Right hindlimb (tissue), 1 donor: ENCODE measurements around the gene ZC3H4.

Source experiments
- DNase-seq: peaks from one replicate; pipeline ENCODE4 v3.0.0-alpha.2; 2018

ZC3H4 gene

GRCh38 chr19:47044946-47045866 is 68.4 kb downstream of the ZC3H4 start:
- DNase-seq = no peak

GRCh38 chr19:47040869-47041268 is 72.7 kb downstream of the ZC3H4 start:
- DNase-seq = no peak

- no peak for DNase-seq
Observed at GRCh38 chr19:47039239-47039874, 74.2 kb downstream of the ZC3H4 start.

DNA sequence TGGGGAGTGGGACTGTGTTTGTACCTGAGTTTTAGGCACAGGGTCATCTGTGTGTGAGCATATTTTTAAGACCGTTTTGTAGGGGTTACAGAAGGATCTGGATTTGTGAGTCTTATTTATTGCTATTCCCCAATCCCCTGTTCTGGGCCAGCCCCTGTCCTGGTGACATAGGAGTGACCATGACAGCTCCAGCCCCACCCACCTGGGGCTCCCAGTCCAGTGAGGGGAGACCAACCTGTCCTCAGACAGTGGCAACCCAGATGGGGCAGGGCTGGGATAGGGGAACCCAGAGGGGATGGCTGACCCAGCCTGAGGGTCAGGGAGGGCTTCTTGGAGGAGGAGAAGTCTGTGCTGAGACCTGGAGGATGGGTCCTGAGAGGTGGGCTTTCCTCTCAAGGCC is 75.8 kb downstream of the ZC3H4 start:
- DNase-seq = no peak

DNA sequence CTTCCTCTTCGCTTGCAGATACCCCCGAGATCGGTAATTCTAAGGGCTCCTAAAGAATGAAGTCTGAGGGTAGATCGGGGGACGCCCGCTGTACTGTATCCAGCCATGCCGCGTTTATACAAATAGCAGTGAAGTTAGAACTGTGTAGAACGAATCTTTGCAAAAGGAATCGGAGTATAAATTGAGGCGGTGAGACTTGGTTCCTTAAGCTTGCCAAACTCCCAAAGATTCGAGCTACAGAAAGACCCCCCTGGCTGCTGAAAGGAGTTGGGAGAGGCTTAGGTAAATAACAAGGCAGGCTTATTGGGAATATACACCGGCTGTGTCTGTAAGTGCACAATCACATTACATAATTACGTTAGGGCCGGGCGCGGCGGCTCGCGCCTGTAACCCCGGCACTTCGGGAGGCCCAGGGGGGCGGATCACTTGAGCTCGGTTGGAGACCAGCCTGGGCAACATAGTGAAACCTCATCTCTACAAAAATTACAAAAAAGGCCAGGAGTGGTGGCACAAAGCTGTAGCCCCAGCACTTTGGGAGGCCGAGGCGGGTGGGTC is 77.4 kb downstream of the ZC3H4 start:
- no peak for DNase-seq

- DNase-seq = peak; percentile 90
Observed at GRCh38 chr19:47035127-47036096, 78.2 kb downstream of the ZC3H4 start.

DNA sequence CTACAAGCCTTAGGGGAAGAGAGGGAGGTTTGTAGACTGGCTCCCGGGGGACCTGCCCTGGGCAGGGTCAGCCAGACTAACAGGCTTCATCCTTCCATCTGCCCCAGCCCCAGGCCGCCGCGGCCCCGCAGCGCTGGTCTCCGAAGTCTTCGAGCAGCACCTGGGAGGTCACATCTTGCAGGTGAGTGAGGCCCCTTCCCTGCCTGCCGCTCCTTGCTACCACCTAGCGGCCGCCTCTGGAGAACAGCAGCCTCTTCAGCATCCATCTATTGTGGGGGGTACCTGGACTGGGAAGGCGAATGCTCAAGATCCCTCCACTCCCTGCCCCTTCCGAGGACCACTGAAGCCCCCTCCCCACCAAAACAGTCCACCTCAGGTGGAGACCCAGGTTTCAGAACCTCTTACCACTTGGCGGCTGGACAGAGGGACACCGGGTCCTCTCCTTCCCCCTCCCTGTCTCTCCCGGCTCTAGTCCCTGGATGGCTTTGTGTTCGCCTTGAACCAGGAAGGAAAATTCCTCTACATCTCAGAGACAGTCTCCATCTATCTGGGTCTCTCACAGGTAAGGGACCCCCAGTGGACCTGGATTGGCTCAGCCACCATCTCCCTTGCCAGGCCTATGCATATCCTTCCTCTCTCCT is 81.3 kb downstream of the ZC3H4 start:
- DNase-seq = no peak

GRCh38 chr19:47028195-47028601 is 85.4 kb downstream of the ZC3H4 start:
- DNase-seq = no peak

- DNase-seq = no peak
Observed at GRCh38 chr19:47027586-47028088, 85.9 kb downstream of the ZC3H4 start.

- DNase-seq = no peak
Observed at GRCh38 chr19:47026889-47027288, 86.7 kb downstream of the ZC3H4 start.

- DNase-seq = no peak
Observed at GRCh38 chr19:47026156-47026555, 87.4 kb downstream of the ZC3H4 start.

- no peak for DNase-seq
Observed at GRCh38 chr19:47024502-47024901, 89.1 kb downstream of the ZC3H4 start.

- DNase-seq = no peak
Observed at GRCh38 chr19:47023448-47023794, 90.2 kb downstream of the ZC3H4 start.

DNA sequence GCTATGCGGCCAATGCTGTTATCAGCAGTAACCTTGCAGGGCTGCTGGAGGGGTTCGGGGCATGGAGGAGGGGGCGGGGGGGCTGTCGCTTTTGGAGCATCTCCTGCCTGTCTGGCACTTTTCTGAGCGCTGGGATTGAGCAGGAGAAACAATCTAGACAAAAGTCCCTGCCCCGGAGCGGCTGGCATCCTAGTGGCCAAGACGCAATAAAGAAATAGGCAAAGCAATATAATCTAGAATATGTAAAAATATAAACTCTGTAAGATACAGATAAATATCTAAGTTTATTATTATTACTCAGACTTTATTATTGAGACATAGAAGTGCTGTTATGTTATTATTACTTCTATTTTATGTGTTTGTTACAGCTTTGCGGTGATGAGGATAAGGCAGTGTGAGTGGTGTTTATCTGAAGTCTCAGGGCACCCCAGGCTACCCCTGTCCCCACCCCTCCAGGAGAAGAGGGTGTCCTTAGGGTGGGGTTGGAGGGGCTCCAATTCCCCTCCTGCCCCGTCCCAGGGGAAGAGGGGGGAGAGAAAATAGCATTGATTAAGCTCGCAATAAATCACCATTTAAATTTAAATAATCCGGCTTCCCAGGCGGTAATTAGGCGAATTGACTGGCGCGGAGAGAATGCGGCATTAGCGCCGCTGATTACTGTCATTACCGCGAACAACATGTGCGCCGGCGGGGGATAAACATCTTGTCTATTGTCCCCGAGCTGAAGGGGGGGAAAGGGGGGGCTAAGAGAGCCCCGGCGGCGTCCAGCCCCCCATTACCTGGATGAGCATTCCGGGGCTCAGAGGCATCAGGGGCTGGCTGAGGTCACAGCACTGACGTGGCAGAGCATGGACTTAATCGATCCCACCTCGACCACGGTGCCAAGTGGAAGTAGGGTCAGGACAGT is 90.8 kb downstream of the ZC3H4 start:
- no peak for DNase-seq

DNA sequence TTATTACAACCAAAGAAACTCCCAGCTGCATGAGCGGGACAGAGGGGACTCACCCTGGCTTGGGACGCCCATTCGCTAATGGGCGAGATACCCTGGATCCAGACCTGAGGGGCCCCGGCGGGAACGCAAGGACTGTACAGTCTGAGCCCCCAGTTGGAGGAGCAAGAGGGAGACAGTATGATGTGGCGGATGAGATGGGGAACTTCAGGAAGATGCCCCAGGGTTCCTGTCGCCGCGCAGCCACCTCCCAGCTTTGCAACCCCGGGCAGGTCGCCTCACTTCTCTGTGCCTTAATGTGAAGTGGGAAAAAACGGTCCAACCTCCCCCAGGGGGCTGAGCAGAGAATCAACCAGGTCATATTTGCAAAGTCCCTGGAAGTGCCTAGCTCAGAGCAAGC is 91.4 kb downstream of the ZC3H4 start:
- DNase-seq = no peak

- no peak for DNase-seq
Observed at GRCh38 chr19:47021536-47022139, 91.9 kb downstream of the ZC3H4 start.

GRCh38 chr19:47020992-47021496 is 92.5 kb downstream of the ZC3H4 start:
- DNase-seq = no peak

DNA sequence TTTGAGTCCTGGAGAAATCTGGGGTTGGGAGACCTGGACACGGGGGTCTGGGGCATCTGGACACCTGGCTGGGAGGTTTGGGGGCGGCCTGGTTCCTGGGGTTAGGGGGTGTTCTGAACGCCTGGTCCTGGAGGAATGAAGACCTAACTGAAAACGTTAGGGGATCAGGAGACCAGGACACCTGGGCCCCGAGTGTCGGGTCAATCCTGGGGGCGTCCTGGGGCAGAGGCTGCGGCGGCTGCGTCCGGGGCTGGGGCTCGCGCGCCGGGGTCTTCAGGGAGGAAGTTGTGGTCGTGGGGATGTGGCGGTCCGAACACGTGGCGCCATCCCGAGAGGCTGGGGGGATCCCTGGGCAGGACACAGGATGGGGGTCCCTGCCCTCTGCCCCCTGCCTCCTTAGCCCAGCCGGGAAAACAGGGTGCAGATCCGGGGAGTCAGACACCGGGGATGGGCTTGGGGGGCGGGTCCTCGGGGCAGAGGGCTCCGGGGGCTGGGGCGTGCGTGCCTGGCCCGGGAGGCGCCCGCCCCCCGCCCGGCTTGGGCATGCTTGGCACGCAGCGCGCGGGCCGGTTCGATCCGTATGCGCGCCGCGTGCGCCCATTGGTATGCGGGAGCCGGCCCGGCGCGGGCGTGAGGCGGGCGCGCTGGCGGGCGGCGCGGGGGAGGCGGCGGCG is 93.3 kb downstream of the ZC3H4 start:
- DNase-seq = no peak

- DNase-seq = no peak
Observed at GRCh38 chr19:47019431-47020041, 94.0 kb downstream of the ZC3H4 start, which contains the start of gene NPAS1. NPAS1 (plus strand) TSS chr19:47019837; CDS start chr19:47021048, 1,211 bp downstream.
